HL-60 (cell line): ENCODE results near the gene FARS2.

Experiments
- DNase-seq, 2 experiments: peaks; one replicate each; pipeline ENCODE4 v3.0.0-alpha.2; 2010 to 2020; ENCODE audit warnings: low read depth in 1 of 2, low spot score in 1 of 2
- H3K27ac ChIP-seq: fragments of 250-450 bp; sonication (Bioruptor Pico); replicated peaks from 2 replicates; pipeline ENCODE4 v1.5.1; 2020; ENCODE audit warnings: mild to moderate bottlenecking, moderate library complexity
- H3K27me3 ChIP-seq: fragments of 250-450 bp; sonication (Bioruptor Pico); 2 replicates; pipeline ENCODE4 v1.5.1; 2021; ENCODE audit warnings: mild to moderate bottlenecking, moderate library complexity; ENCODE audit not compliant: insufficient read depth, poor library complexity, severe bottlenecking
- H3K4me3 ChIP-seq: replicated peaks from 2 replicates; pipeline ENCODE4 v1.5.1; 2011; ENCODE audit warnings: mild to moderate bottlenecking, control low read depth, low read length; ENCODE audit not compliant: insufficient read depth
- CTCF ChIP-seq: IDR thresholded peaks from one replicate; pipeline ENCODE4 v1.5.1; 2011; ENCODE audit warnings: low read length, control low read depth, inconsistent platforms; ENCODE audit not compliant: insufficient read depth
- GABPA ChIP-seq: IDR thresholded peaks from 2 replicates; pipeline ENCODE4 v1.6.1; 2012; ENCODE audit warnings: low read depth
- POLR2AphosphoS5 ChIP-seq: IDR thresholded peaks from 2 replicates; pipeline ENCODE4 v1.6.1; 2012; ENCODE audit warnings: low read depth
- SPI1 ChIP-seq: IDR thresholded peaks from 2 replicates; pipeline ENCODE4 v1.6.1; 2012; ENCODE audit warnings: low read depth, mild to moderate bottlenecking, borderline replicate concordance
- TF ChIP-seq, protein P1 (sequence below): IDR thresholded peaks from 2 replicates; pipeline ENCODE4 v1.6.1; 2012; ENCODE audit warnings: low read depth; ENCODE audit not compliant: insufficient replicate concordance

Gene FARS2

DNA sequence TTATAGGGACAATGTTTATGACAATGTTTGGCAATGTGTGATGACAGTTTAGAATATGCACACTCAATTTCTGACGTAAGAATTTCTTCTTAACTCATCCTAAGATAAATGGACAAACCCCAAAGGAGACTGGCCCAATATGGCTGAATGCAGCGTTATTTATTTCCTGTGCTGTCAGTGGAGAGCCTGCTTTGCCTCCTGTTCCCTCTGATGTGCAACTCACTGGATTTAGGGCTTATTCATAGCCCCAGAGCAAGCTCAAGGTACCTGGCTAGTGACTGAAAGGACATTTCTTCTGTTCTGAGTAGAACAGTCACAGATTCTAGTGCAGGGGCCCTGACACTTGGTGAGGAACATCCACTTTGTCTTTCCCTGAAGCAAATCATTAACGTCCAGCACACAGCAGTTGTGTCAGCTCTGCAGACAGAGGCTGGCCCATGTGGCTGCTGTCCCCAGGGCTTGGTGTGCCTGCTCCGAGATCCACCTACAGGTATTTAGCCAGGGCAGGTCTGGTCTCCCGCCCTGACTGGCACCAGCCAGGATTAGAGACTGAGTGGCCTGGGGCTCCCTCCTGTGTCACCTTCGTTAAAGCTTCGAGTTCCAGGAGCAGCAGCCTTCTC lies 64.8 kb downstream of the FARS2 start:
- no peak overlapping the region for H3K27ac ChIP-seq
- no peak overlapping the region for H3K4me3 ChIP-seq
- no peak for DNase-seq
- H3K27me3 ChIP-seq: no peaks in the 10 kb centered on the region
- TF ChIP-seq, protein P1, sequence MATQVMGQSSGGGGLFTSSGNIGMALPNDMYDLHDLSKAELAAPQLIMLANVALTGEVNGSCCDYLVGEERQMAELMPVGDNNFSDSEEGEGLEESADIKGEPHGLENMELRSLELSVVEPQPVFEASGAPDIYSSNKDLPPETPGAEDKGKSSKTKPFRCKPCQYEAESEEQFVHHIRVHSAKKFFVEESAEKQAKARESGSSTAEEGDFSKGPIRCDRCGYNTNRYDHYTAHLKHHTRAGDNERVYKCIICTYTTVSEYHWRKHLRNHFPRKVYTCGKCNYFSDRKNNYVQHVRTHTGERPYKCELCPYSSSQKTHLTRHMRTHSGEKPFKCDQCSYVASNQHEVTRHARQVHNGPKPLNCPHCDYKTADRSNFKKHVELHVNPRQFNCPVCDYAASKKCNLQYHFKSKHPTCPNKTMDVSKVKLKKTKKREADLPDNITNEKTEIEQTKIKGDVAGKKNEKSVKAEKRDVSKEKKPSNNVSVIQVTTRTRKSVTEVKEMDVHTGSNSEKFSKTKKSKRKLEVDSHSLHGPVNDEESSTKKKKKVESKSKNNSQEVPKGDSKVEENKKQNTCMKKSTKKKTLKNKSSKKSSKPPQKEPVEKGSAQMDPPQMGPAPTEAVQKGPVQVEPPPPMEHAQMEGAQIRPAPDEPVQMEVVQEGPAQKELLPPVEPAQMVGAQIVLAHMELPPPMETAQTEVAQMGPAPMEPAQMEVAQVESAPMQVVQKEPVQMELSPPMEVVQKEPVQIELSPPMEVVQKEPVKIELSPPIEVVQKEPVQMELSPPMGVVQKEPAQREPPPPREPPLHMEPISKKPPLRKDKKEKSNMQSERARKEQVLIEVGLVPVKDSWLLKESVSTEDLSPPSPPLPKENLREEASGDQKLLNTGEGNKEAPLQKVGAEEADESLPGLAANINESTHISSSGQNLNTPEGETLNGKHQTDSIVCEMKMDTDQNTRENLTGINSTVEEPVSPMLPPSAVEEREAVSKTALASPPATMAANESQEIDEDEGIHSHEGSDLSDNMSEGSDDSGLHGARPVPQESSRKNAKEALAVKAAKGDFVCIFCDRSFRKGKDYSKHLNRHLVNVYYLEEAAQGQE: no peak
- TF ChIP-seq SPI1 (no peak), CTCF (no peak), GABPA (no peak)

- H3K4me3 ChIP-seq: no peak overlapping the region
- H3K27ac ChIP-seq: no peak overlapping the region
- no peaks in the 10 kb centered on the region for H3K27me3 ChIP-seq
- DNase-seq: no peak
- TF ChIP-seq GABPA (no peak), SPI1 (no peak), POLR2AphosphoS5 (no peak), CTCF (no peak)
- TF ChIP-seq, protein P1: no peak
Observed at GRCh38 chr6:5328800-5329199, 67.5 kb downstream of the FARS2 start.

DNA sequence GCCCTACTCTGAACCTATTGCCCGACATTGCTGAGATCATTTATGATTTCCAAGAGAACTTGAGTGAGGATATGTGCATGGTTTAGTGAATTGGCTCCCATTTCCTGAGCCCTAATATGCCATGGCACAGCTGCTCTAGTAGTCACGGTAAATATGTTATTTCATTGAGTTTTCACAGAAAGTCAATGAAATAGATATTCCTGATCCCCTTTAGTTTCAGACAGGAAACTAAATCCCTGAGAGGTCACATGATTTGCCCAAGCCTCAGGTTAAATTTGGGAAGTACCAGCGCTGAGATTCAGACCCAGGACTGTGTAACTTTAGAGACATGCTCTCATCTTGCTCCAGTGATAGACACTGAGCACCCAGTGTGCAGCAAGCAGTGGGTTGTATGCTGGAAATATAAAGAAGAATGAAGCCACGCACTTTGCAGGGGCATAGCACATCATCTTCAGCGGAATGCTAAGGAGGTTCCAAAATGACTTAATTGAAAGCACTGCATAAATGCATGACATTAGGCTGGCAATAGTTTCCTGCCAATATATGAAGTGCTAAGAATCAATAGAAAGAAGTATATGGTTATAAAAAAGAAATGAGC lies 70.6 kb downstream of the FARS2 start:
- no peak overlapping the region for H3K4me3 ChIP-seq
- H3K27ac ChIP-seq: no peak overlapping the region
- no peak for DNase-seq
- TF ChIP-seq GABPA (no peak), CTCF (no peak)
- no peaks in the 10 kb centered on the region for H3K27me3 ChIP-seq

GRCh38 chr6:5333658-5334057 lies 72.3 kb downstream of the FARS2 start:
- Histone ChIP-seq H3K27ac (no peak overlapping the region), H3K27me3 (no peaks in the 10 kb centered on the region), H3K4me3 (no peak overlapping the region)
- DNase-seq: no peak
- TF ChIP-seq SPI1 (no peak), POLR2AphosphoS5 (no peak), GABPA (no peak), CTCF (no peak)
- TF ChIP-seq, protein P1: no peak
